Astrocyte (in vitro differentiated cells and primary cell): ENCODE results near the gene ADCK1.

Source experiments
- EZH2 ChIP-seq: IDR thresholded peaks from 2 replicates; pipeline ENCODE4 v1.6.1; 2012; ENCODE audit warnings: mild to moderate bottlenecking, low read length, inconsistent platforms; ENCODE audit not compliant: insufficient read depth
- TF ChIP-seq, protein P1 (sequence below): IDR thresholded peaks from 2 replicates; pipeline ENCODE4 v1.5.1; 2011; ENCODE audit warnings: low read depth, mild to moderate bottlenecking, inconsistent platforms, low read length, moderate library complexity; ENCODE audit not compliant: insufficient read depth

DNA sequence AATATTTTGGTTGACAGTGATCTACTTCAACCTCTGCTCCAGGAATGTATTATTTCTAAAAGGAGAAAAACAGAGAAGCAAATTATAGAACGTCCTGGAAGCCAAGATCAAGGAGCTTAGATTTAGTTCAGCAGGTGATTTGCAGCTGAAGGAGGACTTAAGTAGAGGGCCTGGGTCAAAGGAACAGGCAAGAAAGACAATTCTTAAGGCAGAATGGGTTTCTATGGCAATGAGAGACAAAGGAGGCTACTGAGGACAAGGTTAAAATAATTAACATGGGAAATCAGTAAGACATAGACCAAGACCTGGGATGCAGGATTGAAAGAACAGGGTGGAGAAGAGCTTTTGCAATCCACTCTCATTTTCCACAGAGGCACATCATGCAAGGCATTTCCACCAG is 36.6 kb upstream of the ADCK1 start:
- TF ChIP-seq, protein P1, sequence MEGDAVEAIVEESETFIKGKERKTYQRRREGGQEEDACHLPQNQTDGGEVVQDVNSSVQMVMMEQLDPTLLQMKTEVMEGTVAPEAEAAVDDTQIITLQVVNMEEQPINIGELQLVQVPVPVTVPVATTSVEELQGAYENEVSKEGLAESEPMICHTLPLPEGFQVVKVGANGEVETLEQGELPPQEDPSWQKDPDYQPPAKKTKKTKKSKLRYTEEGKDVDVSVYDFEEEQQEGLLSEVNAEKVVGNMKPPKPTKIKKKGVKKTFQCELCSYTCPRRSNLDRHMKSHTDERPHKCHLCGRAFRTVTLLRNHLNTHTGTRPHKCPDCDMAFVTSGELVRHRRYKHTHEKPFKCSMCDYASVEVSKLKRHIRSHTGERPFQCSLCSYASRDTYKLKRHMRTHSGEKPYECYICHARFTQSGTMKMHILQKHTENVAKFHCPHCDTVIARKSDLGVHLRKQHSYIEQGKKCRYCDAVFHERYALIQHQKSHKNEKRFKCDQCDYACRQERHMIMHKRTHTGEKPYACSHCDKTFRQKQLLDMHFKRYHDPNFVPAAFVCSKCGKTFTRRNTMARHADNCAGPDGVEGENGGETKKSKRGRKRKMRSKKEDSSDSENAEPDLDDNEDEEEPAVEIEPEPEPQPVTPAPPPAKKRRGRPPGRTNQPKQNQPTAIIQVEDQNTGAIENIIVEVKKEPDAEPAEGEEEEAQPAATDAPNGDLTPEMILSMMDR, result no peak
- no peak for TF ChIP-seq EZH2
